Pancreas (tissue), 10 donors: ENCODE data around the gene FASN. TPM values are rescaled to one million over a fixed set of nuclear protein-coding genes. Genes with fewer than 3 reads are reported as not detected.

Experiments used
- ATAC-seq, 4 donors: fragments of 200-7000 bp; cut with Tn5 transposase; one replicate each; pipeline versions ENCODE4 v1.8.0 to v1.9.1; 2020; ENCODE audit warnings: mild to moderate bottlenecking in 4 of 4, moderate library complexity in 4 of 4
- DNase-seq, 6 donors: peaks; one replicate each; pipeline ENCODE4 v3.0.0-alpha.2; 2020
- FAIRE-seq: peaks from 2 replicates; lab custom pipeline; 2012; peaks lifted over from hg19 to GRCh38; lab: Jason Lieb, UNC
- H3K27ac ChIP-seq, 4 donors: fragments of 200-600 bp; sonication (generic); 1 replicate in 3 of 4; 2 replicates in 1 of 4; pipeline versions ENCODE4 v1.5.0 to v1.8.0; 2020
- H3K27me3 ChIP-seq, 4 donors: fragments of 200-600 bp; one replicate each; pipeline ENCODE4 v1.8.0; 2021
- H3K36me3 ChIP-seq, 3 donors: fragments of 200-600 bp; sonication (generic) in 1 of 3; one replicate each; pipeline versions ENCODE4 v1.5.0 to v1.8.0; 2020 to 2021
- H3K4me1 ChIP-seq, 3 donors: fragments of 200-600 bp; one replicate each; pipeline ENCODE4 v1.8.0; 2021
- H3K4me3 ChIP-seq, 4 donors: fragments of 200-600 bp; sonication (generic) in 2 of 4; one replicate each; pipeline versions ENCODE4 v1.5.0 to v1.8.0; 2020 to 2021
- H3K9me3 ChIP-seq, 4 donors: fragments of 200-600 bp; one replicate each; pipeline ENCODE4 v1.8.0; 2021
- WGBS, 2 donors: extraction: QIAGEN DNeasy Blood & Tissue Kit; methylation state at CpG; one replicate each; pipeline ENCODE4 v1.1.7; 2013; 5-methylcytosine and 5-hydroxymethylcytosine counted together
- intact Hi-C, 3 donors: fragments of 100-400 bp; cut with DNase I; formaldehyde crosslinking; loops; one replicate each; pipeline versions ENCODE4 v1.11.1 to v1.14.2; 2022
- polyA plus RNA-seq, 2 donors: library from polyadenylated mRNA; stranded (reverse); fragments of 200-250 nt; gene quantifications; one replicate each; pipeline ENCODE4 v1.2.3, GENCODE V29; 2013
- total RNA-seq, 6 donors: library from RNA; stranded (reverse); fragmentation: NEBNext Ultra II Directional in 4 of 6; extraction: Animal tissue kit (Norgen Biotek cat#: 25700) in 4 of 6; gene quantifications; one replicate each; pipeline versions ENCODE4 v1.2.1 to v1.2.4, GENCODE V29; 2021 to 2023
- TF ChIP-seq, protein P1 (sequence below), 4 donors: fragments of 200-600 bp; sonication (generic) in 3 of 4; IDR thresholded peaks; one replicate each; pipeline versions ENCODE4 v1.5.0 to v1.8.0; 2021; ENCODE audit warnings: antibody characterized with exemption in 4 of 4
- donor health status: healthy with polysubstance abuse.
- donor health status: DM: no; HTN: no; CAD: no; lungs with moderate emphysema.
- donor health status: DM: no; HTN: no; CAD: no.
- donor health status: control.
- donor health status: control.
- donor health status: Bipolar disorder and iron deficiency.
- donor health status: DM: yes; HTN: yes; CAD: no.
- donor health status: DM: no; HTN: no; CAD: no.
- donor health status: DM: no; HTN: no; CAD: no.
- donor health status: DM: yes; HTN: yes; CAD: no.

Gene FASN
- total and polyA plus RNA-seq, 8 donors, result 12.4 to 69.4 (median 31.7) TPM

DNA sequence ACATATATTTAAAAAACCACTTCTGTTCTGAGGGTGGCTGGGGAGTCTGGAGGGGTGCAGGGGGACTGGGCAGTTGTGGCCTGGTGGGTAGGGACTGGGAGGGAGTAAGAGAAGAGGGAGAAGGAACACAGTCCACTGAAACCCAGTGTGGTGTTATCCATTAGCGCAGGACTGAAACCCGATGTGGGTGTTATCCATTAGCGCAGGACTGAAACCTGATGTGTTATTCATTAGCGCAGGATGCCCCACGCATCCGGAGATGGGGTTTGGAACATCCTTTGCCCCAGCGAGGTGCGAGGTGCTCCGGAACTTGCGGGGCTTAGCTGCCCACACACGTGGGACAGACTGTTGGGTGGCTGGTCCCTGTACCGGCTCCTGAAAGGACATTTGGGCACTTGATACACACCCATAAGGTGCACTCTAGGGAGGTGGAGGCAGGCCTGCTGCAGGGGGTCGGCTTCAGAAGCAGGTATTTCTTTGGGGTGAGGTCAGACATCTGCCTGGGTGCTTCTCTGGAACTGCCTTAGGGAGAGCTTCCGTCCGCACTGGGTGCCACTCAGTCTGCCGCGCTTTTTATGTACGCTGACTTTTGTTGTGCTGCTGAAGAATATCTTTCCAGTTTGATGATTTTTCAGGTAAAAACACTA lies 20.3 kb upstream of the FASN start:
- Histone ChIP-seq H3K4me3 (no peak overlapping the region), H3K27ac (peak overlapping the region in 3 of 4 donors; percentile 16 to 37 (median 28)), H3K9me3 (no peaks in the 10 kb centered on the region), H3K36me3 (no peaks in the 10 kb centered on the region), H3K4me1 (no peaks in the 10 kb centered on the region), H3K27me3 (no peaks in the 10 kb centered on the region)
- ATAC-seq (peak in 1 of 4 donors; percentile 16), FAIRE-seq (no peak), DNase-seq (no peak)
- WGBS, 2 donors, result 77 to 78% methylated on average over 18 of the region's 18 CpGs
- TF ChIP-seq, protein P1, sequence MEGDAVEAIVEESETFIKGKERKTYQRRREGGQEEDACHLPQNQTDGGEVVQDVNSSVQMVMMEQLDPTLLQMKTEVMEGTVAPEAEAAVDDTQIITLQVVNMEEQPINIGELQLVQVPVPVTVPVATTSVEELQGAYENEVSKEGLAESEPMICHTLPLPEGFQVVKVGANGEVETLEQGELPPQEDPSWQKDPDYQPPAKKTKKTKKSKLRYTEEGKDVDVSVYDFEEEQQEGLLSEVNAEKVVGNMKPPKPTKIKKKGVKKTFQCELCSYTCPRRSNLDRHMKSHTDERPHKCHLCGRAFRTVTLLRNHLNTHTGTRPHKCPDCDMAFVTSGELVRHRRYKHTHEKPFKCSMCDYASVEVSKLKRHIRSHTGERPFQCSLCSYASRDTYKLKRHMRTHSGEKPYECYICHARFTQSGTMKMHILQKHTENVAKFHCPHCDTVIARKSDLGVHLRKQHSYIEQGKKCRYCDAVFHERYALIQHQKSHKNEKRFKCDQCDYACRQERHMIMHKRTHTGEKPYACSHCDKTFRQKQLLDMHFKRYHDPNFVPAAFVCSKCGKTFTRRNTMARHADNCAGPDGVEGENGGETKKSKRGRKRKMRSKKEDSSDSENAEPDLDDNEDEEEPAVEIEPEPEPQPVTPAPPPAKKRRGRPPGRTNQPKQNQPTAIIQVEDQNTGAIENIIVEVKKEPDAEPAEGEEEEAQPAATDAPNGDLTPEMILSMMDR (IDR thresholded peaks at IDR 0.05), result no peak
- intact Hi-C loops, result no loop called here

DNA sequence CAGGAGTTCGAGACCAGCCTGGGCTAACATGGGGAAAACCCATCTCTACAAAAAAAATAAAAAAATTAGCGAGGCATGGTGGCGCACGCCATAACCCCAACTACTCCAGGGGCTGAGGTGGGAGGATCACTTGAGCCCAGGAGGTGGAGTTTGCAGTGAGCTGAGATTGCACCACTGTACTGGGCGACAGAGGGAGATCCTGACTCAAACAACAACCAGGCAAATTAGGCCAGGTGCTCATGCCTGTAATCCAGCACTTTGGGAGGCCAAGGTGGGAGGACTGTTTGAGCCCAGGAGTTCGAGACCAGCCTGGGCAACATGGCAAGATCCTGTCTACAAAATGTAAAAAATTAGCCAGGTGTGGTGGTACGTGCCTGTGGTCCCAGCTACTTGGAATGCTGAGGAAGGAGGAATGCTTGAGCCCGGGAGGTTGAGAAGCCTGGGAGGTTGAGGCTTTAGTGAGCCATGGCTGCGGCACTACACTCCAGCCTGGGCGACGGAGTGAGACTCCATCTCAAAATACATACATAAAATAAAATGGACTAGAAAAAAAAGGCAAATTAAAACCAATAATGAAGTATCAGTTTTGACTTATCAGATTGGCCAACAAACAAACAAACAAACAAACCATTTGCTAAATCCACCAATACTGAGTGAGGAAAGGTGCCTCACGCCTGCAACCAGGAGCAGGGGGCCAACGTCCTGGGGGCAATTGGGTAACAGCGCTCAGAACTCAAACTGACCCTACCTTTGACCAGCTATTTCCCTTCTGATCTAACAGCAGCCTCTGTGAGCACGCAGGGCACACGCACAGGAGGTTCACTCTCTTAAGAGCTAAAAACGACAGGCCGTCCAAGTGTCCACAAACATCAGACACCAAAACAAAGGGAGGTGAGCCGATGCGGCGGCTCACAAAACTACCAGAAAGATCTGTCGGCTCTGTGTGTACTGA lies 19.4 kb upstream of the FASN start:
- FAIRE-seq (no peak), ATAC-seq (no peak), DNase-seq (no peak)
- TF ChIP-seq, protein P1 (IDR thresholded peaks at IDR 0.05), result no peak
- intact Hi-C loops, result no loop called here
- Histone ChIP-seq H3K27me3 (no peaks in the 10 kb centered on the region), H3K27ac (no peak overlapping the region), H3K9me3 (no peaks in the 10 kb centered on the region), H3K36me3 (no peaks in the 10 kb centered on the region), H3K4me3 (no peak overlapping the region), H3K4me1 (no peaks in the 10 kb centered on the region)
- WGBS, 2 donors, result 87 to 91% methylated on average over 22 of the region's 22 CpGs

DNA sequence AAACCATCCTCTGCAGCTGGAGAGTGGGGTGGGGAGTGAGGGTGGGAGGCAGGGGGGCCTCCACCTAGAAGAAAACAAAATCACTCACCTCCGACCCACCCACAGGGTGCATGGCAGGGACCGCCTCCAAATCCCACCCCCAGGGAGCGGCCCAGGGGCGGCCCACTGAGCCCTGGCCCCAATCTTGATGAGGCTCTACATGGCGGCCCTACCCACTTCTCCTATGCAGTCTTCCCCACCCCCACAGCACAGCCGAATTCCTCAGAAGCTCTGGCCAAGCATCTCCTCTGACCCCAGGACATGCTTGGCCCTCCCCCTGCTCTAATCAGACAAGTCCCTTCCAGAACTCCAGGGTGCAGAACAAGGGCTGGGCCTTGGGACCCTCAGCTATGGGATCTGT lies 18.2 kb upstream of the FASN start:
- intact Hi-C loops, result no loop called here
- H3K27ac ChIP-seq, result no peak overlapping the region
- no peaks in the 10 kb centered on the region for H3K36me3 ChIP-seq
- no peak overlapping the region for H3K4me3 ChIP-seq
- ATAC-seq, result no peak
- no peak for DNase-seq
- TF ChIP-seq, protein P1 (IDR thresholded peaks at IDR 0.05), result no peak
- H3K27me3 ChIP-seq, result no peaks in the 10 kb centered on the region
- H3K4me1 ChIP-seq, result no peaks in the 10 kb centered on the region
- FAIRE-seq, result no peak
- H3K9me3 ChIP-seq, result no peaks in the 10 kb centered on the region
- WGBS, 2 donors, result 81 to 90% methylated on average over 6 of the region's 6 CpGs

DNA sequence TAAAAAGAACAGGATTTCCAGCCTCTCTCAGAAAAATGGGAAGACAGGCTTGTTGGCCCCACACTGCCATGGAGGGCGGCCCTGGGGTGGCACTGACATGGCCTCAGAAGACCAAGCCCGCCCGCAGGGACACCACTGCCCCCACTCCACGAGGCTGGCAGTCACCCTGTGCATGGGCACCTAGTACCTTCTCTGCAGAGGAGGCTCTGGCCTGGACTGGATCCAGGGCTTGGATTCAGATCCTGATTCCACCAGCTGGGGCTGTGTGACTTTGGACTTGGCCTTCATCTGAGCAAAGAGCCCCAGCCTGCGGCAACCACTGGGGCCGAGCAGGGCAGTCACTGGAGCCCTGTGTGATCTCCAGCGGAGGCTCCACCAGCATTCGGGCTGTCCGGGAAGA lies 16.8 kb upstream of the FASN start:
- no peaks in the 10 kb centered on the region for H3K9me3 ChIP-seq
- FAIRE-seq (no peak), DNase-seq (peak in 1 of 6 donors; percentile 55), ATAC-seq (no peak)
- no peak overlapping the region for H3K27ac ChIP-seq
- no peaks in the 10 kb centered on the region for H3K36me3 ChIP-seq
- TF ChIP-seq, protein P1 (IDR thresholded peaks at IDR 0.05), result no peak
- no peak overlapping the region for H3K4me3 ChIP-seq
- WGBS, 2 donors, result 94 to 95% methylated on average over 9 of the region's 9 CpGs
- H3K27me3 ChIP-seq, result no peaks in the 10 kb centered on the region
- intact Hi-C loops, result no loop called here
- H3K4me1 ChIP-seq, result no peaks in the 10 kb centered on the region
